DND-41 (cell line): ENCODE measurements around the gene SP140.

Experiments
- ATAC-seq: fragments of 200-7000 bp; cut with Tn5 transposase; 3 replicates; pipeline ENCODE4 v1.9.1; 2021; ENCODE audit warnings: low read depth; ENCODE audit not compliant: insufficient read depth
- DNase-seq: peaks from one replicate; pipeline ENCODE4 v3.0.0-alpha.2; 2020
- H2AFZ ChIP-seq: 2 replicates; pipeline ENCODE4 v1.6.0; 2012; ENCODE audit warnings: low read depth, low read length
- H3K27ac ChIP-seq: 2 replicates; pipeline ENCODE4 v1.5.1; 2012; ENCODE audit warnings: low read length, inconsistent platforms
- H3K27me3 ChIP-seq: fragments of 200-600 bp; sonication (generic); 2 replicates; pipeline ENCODE4 v1.6.0; 2012; ENCODE audit warnings: low read length, mild to moderate bottlenecking, inconsistent platforms; ENCODE audit not compliant: insufficient read depth, poor library complexity
- H3K36me3 ChIP-seq: 2 replicates; pipeline ENCODE4 v1.5.1; 2012; ENCODE audit warnings: low read length, inconsistent platforms; ENCODE audit not compliant: insufficient read depth
- H3K4me1 ChIP-seq: 2 replicates; pipeline ENCODE4 v1.5.1; 2012; ENCODE audit warnings: mild to moderate bottlenecking, low read length; ENCODE audit not compliant: insufficient read depth
- H3K4me2 ChIP-seq: 2 replicates; pipeline ENCODE4 v1.6.0; 2012; ENCODE audit warnings: mild to moderate bottlenecking, moderate library complexity, low read length, inconsistent platforms; ENCODE audit not compliant: insufficient read depth
- H3K4me3 ChIP-seq, 2 experiments: fragments of 200-600 bp in 1 of 2; shearing (Covaris generic) in 1 of 2; 2 replicates each; pipeline ENCODE4 v1.5.1; 2012 to 2016; ENCODE audit warnings: inconsistent platforms in 2 of 2, low read length in 2 of 2, mild to moderate bottlenecking in 2 of 2, low read depth in 1 of 2, moderate library complexity in 1 of 2
- H3K79me2 ChIP-seq: 2 replicates; pipeline ENCODE4 v1.6.0; 2012; ENCODE audit warnings: low read length, inconsistent platforms; ENCODE audit not compliant: insufficient read depth
- H3K9ac ChIP-seq: 2 replicates; pipeline ENCODE4 v1.6.0; 2012; ENCODE audit warnings: low read depth, mild to moderate bottlenecking, inconsistent platforms, low read length, moderate library complexity
- H3K9me3 ChIP-seq: 2 replicates; pipeline ENCODE4 v1.5.1; 2012; ENCODE audit warnings: low read length, moderate library complexity, mild to moderate bottlenecking, inconsistent platforms; ENCODE audit not compliant: insufficient read depth, severe bottlenecking
- H4K20me1 ChIP-seq: 2 replicates; pipeline ENCODE4 v1.6.0; 2012; ENCODE audit warnings: low read length; ENCODE audit not compliant: insufficient read depth
- EZH2 ChIP-seq: IDR thresholded peaks from 3 replicates; pipeline ENCODE4 v1.6.1; 2012; ENCODE audit warnings: borderline replicate concordance, low read depth, mild to moderate bottlenecking, moderate library complexity, low read length, inconsistent platforms; ENCODE audit not compliant: severe bottlenecking
- TF ChIP-seq, protein P1 (sequence below): IDR thresholded peaks from 2 replicates; pipeline ENCODE4 v1.5.1; 2012; ENCODE audit warnings: borderline replicate concordance, low read length, moderate library complexity, mild to moderate bottlenecking; ENCODE audit not compliant: poor library complexity, severe bottlenecking; ENCODE audit errors: extremely low read depth

The SP140 gene

GRCh38 chr2:230234845-230235244 is 9.3 kb downstream of the SP140 start:
- ATAC-seq = no peak
- no peak overlapping the region for H3K4me3 ChIP-seq
- peaks cover 3% of the 10 kb centered on the region for H3K9me3 ChIP-seq
- H3K27me3 ChIP-seq = no peaks in the 10 kb centered on the region
- H3K36me3 ChIP-seq = no peaks in the 10 kb centered on the region
- no peaks in the 10 kb centered on the region for H4K20me1 ChIP-seq
- peaks cover 6% of the 10 kb centered on the region; the same call in 1 of the 2 replicates for H3K4me1 ChIP-seq
- H3K4me2 ChIP-seq = no peak overlapping the region
- H3K9ac ChIP-seq = no peak overlapping the region
- H3K79me2 ChIP-seq = no peaks in the 10 kb centered on the region
- no peak for TF ChIP-seq EZH2
- TF ChIP-seq, protein P1, sequence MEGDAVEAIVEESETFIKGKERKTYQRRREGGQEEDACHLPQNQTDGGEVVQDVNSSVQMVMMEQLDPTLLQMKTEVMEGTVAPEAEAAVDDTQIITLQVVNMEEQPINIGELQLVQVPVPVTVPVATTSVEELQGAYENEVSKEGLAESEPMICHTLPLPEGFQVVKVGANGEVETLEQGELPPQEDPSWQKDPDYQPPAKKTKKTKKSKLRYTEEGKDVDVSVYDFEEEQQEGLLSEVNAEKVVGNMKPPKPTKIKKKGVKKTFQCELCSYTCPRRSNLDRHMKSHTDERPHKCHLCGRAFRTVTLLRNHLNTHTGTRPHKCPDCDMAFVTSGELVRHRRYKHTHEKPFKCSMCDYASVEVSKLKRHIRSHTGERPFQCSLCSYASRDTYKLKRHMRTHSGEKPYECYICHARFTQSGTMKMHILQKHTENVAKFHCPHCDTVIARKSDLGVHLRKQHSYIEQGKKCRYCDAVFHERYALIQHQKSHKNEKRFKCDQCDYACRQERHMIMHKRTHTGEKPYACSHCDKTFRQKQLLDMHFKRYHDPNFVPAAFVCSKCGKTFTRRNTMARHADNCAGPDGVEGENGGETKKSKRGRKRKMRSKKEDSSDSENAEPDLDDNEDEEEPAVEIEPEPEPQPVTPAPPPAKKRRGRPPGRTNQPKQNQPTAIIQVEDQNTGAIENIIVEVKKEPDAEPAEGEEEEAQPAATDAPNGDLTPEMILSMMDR = no peak
- no peak overlapping the region for H3K27ac ChIP-seq
- no peak overlapping the region for H2AFZ ChIP-seq
- DNase-seq = no peak

DNA sequence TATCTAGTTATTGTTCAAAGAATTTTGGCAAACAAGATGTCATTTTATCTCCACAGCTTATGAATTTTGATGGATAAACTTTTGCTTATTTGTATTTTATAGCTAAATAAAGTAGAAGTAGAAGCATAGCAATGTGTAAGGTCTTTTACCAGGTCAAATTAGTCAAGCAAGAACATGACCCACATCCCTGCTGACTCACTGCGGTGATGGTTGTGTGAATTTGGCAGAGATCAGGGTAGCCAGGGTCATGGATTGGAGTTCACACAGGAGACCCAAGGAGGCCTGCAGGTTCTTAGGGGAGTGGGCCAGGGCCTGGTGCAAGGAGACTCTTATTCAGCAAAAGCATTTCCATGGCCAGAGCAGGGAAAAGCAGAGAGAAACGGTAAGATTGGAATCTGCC is 18.7 kb downstream of the SP140 start:
- Histone ChIP-seq H3K79me2 (no peaks in the 10 kb centered on the region), H3K9me3 (no peaks in the 10 kb centered on the region), H3K4me3 (no peak overlapping the region), H4K20me1 (no peaks in the 10 kb centered on the region), H3K9ac (no peak overlapping the region), H3K4me1 (no peaks in the 10 kb centered on the region), H3K36me3 (no peaks in the 10 kb centered on the region), H2AFZ (no peak overlapping the region), H3K4me2 (no peak overlapping the region), H3K27me3 (peaks cover 15% of the 10 kb centered on the region), H3K27ac (no peak overlapping the region)
- DNase-seq (no peak), ATAC-seq (no peak)
- TF ChIP-seq EZH2 = no peak
- TF ChIP-seq, protein P1 = no peak

- H3K4me2 ChIP-seq = no peak overlapping the region
- TF ChIP-seq, protein P1 = no peak
- no peak for TF ChIP-seq EZH2
- peaks cover 15% of the 10 kb centered on the region for H3K27me3 ChIP-seq
- H3K9ac ChIP-seq = no peak overlapping the region
- H4K20me1 ChIP-seq = no peaks in the 10 kb centered on the region
- no peak overlapping the region for H2AFZ ChIP-seq
- H3K9me3 ChIP-seq = no peaks in the 10 kb centered on the region
- no peak for DNase-seq
- no peak overlapping the region for H3K4me3 ChIP-seq
- H3K79me2 ChIP-seq = no peaks in the 10 kb centered on the region
- H3K4me1 ChIP-seq = no peaks in the 10 kb centered on the region
- no peak for ATAC-seq
- no peaks in the 10 kb centered on the region for H3K36me3 ChIP-seq
- H3K27ac ChIP-seq = no peak overlapping the region
Measured at GRCh38 chr2:230246206-230246605, 20.7 kb downstream of the SP140 start.

- DNase-seq = no peak
- peaks cover 21% of the 10 kb centered on the region for H3K4me1 ChIP-seq
- H3K4me3 ChIP-seq = no peak overlapping the region
- no peak overlapping the region for H3K27ac ChIP-seq
- H3K27me3 ChIP-seq = peaks cover 26% of the 10 kb centered on the region
- TF ChIP-seq, protein P1 = no peak
- TF ChIP-seq EZH2 = no peak
- H3K9ac ChIP-seq = no peak overlapping the region
- H2AFZ ChIP-seq = no peak overlapping the region
- H4K20me1 ChIP-seq = no peaks in the 10 kb centered on the region
- no peak for ATAC-seq
- no peaks in the 10 kb centered on the region for H3K9me3 ChIP-seq
- H3K79me2 ChIP-seq = no peaks in the 10 kb centered on the region
- no peaks in the 10 kb centered on the region for H3K36me3 ChIP-seq
- no peak overlapping the region for H3K4me2 ChIP-seq
Measured at GRCh38 chr2:230250231-230250630, 24.7 kb downstream of the SP140 start.
